ENCODE data around the gene SHFL.

DNA sequence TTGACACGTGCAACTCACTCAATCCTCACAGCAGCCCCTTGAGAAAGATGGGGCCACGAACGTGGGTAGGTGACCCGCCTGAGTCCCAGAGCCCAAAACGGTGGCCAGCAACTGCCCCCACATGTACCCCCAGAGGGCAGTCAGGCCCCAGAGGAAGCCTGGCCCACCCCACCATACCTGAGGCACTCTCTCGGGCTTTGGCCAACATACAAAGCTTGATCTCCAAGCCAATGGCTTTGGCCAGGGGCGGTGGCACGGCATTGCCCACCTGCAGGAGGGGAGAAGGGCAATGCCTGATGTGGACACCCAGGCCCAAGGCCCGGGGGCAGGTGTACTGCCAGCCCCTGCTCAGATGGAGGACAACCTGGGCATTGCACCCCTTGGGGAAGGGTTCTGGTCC, 47.9 kb downstream of the SHFL start:
- TF ChIP-seq, protein P1, sequence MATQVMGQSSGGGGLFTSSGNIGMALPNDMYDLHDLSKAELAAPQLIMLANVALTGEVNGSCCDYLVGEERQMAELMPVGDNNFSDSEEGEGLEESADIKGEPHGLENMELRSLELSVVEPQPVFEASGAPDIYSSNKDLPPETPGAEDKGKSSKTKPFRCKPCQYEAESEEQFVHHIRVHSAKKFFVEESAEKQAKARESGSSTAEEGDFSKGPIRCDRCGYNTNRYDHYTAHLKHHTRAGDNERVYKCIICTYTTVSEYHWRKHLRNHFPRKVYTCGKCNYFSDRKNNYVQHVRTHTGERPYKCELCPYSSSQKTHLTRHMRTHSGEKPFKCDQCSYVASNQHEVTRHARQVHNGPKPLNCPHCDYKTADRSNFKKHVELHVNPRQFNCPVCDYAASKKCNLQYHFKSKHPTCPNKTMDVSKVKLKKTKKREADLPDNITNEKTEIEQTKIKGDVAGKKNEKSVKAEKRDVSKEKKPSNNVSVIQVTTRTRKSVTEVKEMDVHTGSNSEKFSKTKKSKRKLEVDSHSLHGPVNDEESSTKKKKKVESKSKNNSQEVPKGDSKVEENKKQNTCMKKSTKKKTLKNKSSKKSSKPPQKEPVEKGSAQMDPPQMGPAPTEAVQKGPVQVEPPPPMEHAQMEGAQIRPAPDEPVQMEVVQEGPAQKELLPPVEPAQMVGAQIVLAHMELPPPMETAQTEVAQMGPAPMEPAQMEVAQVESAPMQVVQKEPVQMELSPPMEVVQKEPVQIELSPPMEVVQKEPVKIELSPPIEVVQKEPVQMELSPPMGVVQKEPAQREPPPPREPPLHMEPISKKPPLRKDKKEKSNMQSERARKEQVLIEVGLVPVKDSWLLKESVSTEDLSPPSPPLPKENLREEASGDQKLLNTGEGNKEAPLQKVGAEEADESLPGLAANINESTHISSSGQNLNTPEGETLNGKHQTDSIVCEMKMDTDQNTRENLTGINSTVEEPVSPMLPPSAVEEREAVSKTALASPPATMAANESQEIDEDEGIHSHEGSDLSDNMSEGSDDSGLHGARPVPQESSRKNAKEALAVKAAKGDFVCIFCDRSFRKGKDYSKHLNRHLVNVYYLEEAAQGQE (IDR thresholded peaks at IDR 0.05; ENCODE audit: low read depth, low read length) = no peak
- TF ChIP-seq, protein P2, sequence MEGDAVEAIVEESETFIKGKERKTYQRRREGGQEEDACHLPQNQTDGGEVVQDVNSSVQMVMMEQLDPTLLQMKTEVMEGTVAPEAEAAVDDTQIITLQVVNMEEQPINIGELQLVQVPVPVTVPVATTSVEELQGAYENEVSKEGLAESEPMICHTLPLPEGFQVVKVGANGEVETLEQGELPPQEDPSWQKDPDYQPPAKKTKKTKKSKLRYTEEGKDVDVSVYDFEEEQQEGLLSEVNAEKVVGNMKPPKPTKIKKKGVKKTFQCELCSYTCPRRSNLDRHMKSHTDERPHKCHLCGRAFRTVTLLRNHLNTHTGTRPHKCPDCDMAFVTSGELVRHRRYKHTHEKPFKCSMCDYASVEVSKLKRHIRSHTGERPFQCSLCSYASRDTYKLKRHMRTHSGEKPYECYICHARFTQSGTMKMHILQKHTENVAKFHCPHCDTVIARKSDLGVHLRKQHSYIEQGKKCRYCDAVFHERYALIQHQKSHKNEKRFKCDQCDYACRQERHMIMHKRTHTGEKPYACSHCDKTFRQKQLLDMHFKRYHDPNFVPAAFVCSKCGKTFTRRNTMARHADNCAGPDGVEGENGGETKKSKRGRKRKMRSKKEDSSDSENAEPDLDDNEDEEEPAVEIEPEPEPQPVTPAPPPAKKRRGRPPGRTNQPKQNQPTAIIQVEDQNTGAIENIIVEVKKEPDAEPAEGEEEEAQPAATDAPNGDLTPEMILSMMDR (IDR thresholded peaks at IDR 0.05) = no peak
- TF ChIP-seq, protein P3, sequence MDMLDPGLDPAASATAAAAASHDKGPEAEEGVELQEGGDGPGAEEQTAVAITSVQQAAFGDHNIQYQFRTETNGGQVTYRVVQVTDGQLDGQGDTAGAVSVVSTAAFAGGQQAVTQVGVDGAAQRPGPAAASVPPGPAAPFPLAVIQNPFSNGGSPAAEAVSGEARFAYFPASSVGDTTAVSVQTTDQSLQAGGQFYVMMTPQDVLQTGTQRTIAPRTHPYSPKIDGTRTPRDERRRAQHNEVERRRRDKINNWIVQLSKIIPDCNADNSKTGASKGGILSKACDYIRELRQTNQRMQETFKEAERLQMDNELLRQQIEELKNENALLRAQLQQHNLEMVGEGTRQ (IDR thresholded peaks at IDR 0.05; ENCODE audit: borderline replicate concordance, low read depth, low read length) = no peak
- TF ChIP-seq YY1 (IDR thresholded peaks at IDR 0.05; ENCODE audit: low read depth) (no peak), TAF1 (IDR thresholded peaks at IDR 0.05; ENCODE audit: borderline replicate concordance, low read depth, low read length) (no peak), FOXM1 (IDR thresholded peaks at IDR 0.05; ENCODE audit: low read depth) (no peak), EP300 (IDR thresholded peaks at IDR 0.05; ENCODE audit: borderline replicate concordance in 1 of 2, low read depth in 1 of 2, low read length in 1 of 2) (no peak), ELF1 (IDR thresholded peaks at IDR 0.05) (no peak), POLR2AphosphoS5 (IDR thresholded peaks at IDR 0.05; ENCODE audit: low read depth, low read length) (no peak), SIN3A (IDR thresholded peaks at IDR 0.05; ENCODE audit: borderline replicate concordance, low read depth, low read length) (no peak), GABPA (IDR thresholded peaks at IDR 0.05; ENCODE audit: low read depth) (no peak), RCOR1 (IDR thresholded peaks at IDR 0.05; ENCODE audit: low read length) (no peak)
- TF ChIP-seq, protein P4, sequence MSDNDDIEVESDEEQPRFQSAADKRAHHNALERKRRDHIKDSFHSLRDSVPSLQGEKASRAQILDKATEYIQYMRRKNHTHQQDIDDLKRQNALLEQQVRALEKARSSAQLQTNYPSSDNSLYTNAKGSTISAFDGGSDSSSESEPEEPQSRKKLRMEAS (IDR thresholded peaks at IDR 0.05; ENCODE audit: low read depth) = no peak
- TF ChIP-seq, protein P5, sequence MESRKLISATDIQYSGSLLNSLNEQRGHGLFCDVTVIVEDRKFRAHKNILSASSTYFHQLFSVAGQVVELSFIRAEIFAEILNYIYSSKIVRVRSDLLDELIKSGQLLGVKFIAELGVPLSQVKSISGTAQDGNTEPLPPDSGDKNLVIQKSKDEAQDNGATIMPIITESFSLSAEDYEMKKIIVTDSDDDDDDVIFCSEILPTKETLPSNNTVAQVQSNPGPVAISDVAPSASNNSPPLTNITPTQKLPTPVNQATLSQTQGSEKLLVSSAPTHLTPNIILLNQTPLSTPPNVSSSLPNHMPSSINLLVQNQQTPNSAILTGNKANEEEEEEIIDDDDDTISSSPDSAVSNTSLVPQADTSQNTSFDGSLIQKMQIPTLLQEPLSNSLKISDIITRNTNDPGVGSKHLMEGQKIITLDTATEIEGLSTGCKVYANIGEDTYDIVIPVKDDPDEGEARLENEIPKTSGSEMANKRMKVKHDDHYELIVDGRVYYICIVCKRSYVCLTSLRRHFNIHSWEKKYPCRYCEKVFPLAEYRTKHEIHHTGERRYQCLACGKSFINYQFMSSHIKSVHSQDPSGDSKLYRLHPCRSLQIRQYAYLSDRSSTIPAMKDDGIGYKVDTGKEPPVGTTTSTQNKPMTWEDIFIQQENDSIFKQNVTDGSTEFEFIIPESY (IDR thresholded peaks at IDR 0.05; ENCODE audit: borderline replicate concordance, low read depth) = no peak
